ENCODE results near the gene ZNF814. TPM values are rescaled to one million over a fixed set of nuclear protein-coding genes. Genes with fewer than 3 reads are reported as not detected.

The ZNF814 gene
- total RNA-seq, 1 experiment from 2014 or later: 8.6 TPM

- Histone ChIP-seq H3K4me3 (no peak overlapping the region), H3K36me3 (ENCODE audit: low read depth) (peaks cover 10% of the 10 kb centered on the region; the same call in 1 of the 2 replicates), H3K9me3 (ENCODE audit: insufficient read depth, low read depth) (no peaks in the 10 kb centered on the region), H3K4me1 (replicated peaks; ENCODE audit: insufficient read depth) (peaks cover 31% of the 10 kb centered on the region), H3K4me2 (no peak overlapping the region), H2AFZ (no peak overlapping the region), H3K79me2 (ENCODE audit: low read depth) (peaks cover 16% of the 10 kb centered on the region; the same call in 1 of the 2 replicates), H3K27me3 (ENCODE audit: insufficient read depth, low read depth) (no peaks in the 10 kb centered on the region), H3K9me2 (ENCODE audit: insufficient read depth) (no peaks in the 10 kb centered on the region), H4K20me1 (ENCODE audit: insufficient read depth) (no peaks in the 10 kb centered on the region), H3F3A (ENCODE audit: insufficient read depth, low read depth) (peaks cover 38% of the 10 kb centered on the region), H3K27ac (no peak overlapping the region)
- CTCF ChIA-PET: no interaction called here
- no TSS peak for BruUV-seq (replicated peaks)
- POLR2A ChIA-PET (ENCODE audit: unreplicated experiment): no interaction called here
- intact Hi-C loops (cut with micrococcal nuclease; ENCODE audit: unreplicated experiment): no loop called here
- DNase-seq: no peak
- TF ChIP-seq, protein P1, sequence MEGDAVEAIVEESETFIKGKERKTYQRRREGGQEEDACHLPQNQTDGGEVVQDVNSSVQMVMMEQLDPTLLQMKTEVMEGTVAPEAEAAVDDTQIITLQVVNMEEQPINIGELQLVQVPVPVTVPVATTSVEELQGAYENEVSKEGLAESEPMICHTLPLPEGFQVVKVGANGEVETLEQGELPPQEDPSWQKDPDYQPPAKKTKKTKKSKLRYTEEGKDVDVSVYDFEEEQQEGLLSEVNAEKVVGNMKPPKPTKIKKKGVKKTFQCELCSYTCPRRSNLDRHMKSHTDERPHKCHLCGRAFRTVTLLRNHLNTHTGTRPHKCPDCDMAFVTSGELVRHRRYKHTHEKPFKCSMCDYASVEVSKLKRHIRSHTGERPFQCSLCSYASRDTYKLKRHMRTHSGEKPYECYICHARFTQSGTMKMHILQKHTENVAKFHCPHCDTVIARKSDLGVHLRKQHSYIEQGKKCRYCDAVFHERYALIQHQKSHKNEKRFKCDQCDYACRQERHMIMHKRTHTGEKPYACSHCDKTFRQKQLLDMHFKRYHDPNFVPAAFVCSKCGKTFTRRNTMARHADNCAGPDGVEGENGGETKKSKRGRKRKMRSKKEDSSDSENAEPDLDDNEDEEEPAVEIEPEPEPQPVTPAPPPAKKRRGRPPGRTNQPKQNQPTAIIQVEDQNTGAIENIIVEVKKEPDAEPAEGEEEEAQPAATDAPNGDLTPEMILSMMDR (conservative IDR thresholded peaks at IDR 0.05): no peak
- TF ChIP-seq EZH2 (IDR thresholded peaks at IDR 0.05; ENCODE audit: low read depth): no peak
These were observed 86.6 kb downstream of the ZNF814 start for GRCh38 chr19:57802269-57802668.

GRCh38 chr19:57800696-57801095, 88.1 kb downstream of the ZNF814 start:
- Histone ChIP-seq H3K9me3 (ENCODE audit: insufficient read depth, low read depth) (no peaks in the 10 kb centered on the region), H3K27me3 (ENCODE audit: insufficient read depth, low read depth) (no peaks in the 10 kb centered on the region), H3K79me2 (ENCODE audit: low read depth) (0 out of 2 replicates have a peak, but pooled peaks cover 6% of the 10 kb centered on the region), H3K9me2 (ENCODE audit: insufficient read depth) (no peaks in the 10 kb centered on the region), H4K20me1 (ENCODE audit: insufficient read depth) (no peaks in the 10 kb centered on the region), H3K36me3 (ENCODE audit: low read depth) (peaks cover 10% of the 10 kb centered on the region; the same call in 1 of the 2 replicates), H2AFZ (no peak overlapping the region), H3K4me2 (no peak overlapping the region), H3K4me3 (no peak overlapping the region), H3K4me1 (replicated peaks; ENCODE audit: insufficient read depth) (peaks cover 30% of the 10 kb centered on the region), H3F3A (ENCODE audit: insufficient read depth, low read depth) (peaks cover 38% of the 10 kb centered on the region), H3K27ac (no peak overlapping the region)
- ChIA-PET POLR2A (ENCODE audit: unreplicated experiment) (interaction anchor here (0.6 kb wide), 1 partner anchor 19 kb away, joined by 5 read pairs; no protein-coding TSS in a partner anchor), CTCF (no interaction called here)
- TF ChIP-seq, protein P1 (conservative IDR thresholded peaks at IDR 0.05): no peak
- intact Hi-C loops (cut with micrococcal nuclease; ENCODE audit: unreplicated experiment): no loop called here
- DNase-seq: no peak
- BruUV-seq (replicated peaks): no TSS peak

Other genes starting within 250 kb of the ZNF814 start
- gene ZSCAN4, start 220.1 kb downstream of the ZNF814 start, total RNA-seq (2021): not detected in 2 replicates
- 9.6 and 9.8 TPM in 2 replicates for gene ZNF551, start 207.1 kb downstream of the ZNF814 start, total RNA-seq (2021)
- gene ZNF154, start 179.8 kb downstream of the ZNF814 start, total RNA-seq (2021): 0.17 and 0.20 TPM in 2 replicates
- gene ZNF671, start 161.4 kb downstream of the ZNF814 start, total RNA-seq (2021): 0.83 and 1.4 TPM in 2 replicates
- 16.9 and 17.8 TPM in 2 replicates for gene ZNF776, start 142.2 kb downstream of the ZNF814 start, total RNA-seq (2021)
- gene ZNF586, start 119.4 kb downstream of the ZNF814 start, total RNA-seq (2021): 19.0 and 21.3 TPM in 2 replicates
- 14.3 and 15.1 TPM in 2 replicates for gene ZNF552, start 74.1 kb downstream of the ZNF814 start, total RNA-seq (2021)
- 21.2 and 25.2 TPM in 2 replicates for gene ZNF587B, start 58.7 kb downstream of the ZNF814 start, total RNA-seq (2021)
- 62.2 and 68.0 TPM in 2 replicates for gene ZNF587, start 39.2 kb downstream of the ZNF814 start, total RNA-seq (2021)
- gene ZNF417, start 27.6 kb upstream of the ZNF814 start, total RNA-seq (2021): 16.1 and 19.6 TPM in 2 replicates
- gene ZNF418, start 46.4 kb upstream of the ZNF814 start, total RNA-seq (2021): 4.8 and 7.5 TPM in 2 replicates
- 6.3 and 6.4 TPM in 2 replicates for gene ZNF256, start 58.7 kb upstream of the ZNF814 start, total RNA-seq (2021)
- gene C19orf18, start 85.5 kb upstream of the ZNF814 start, total RNA-seq (2021): not detected in 2 replicates
- gene ZNF606, start 113.8 kb upstream of the ZNF814 start, total RNA-seq (2021): 16.3 and 21.6 TPM in 2 replicates
- not detected in 2 replicates for gene ZSCAN1, start 145.0 kb upstream of the ZNF814 start, total RNA-seq (2021)
- 0.15 TPM in 1 of 2 replicates, not detected in the other for gene ZNF135, start 170.2 kb upstream of the ZNF814 start, total RNA-seq (2021)
- 76.3 and 90.5 TPM in 2 replicates for gene ZSCAN18, start 209.2 kb upstream of the ZNF814 start, total RNA-seq (2021)

Measured in PC-9 (cell line).